Erythroblast (primary cell): ENCODE measurements around the gene EHBP1.

Experiments used
- GATA1 ChIP-seq: IDR thresholded peaks from 2 replicates; pipeline ENCODE4 v1.6.1; 2011; ENCODE audit warnings: low read depth, mild to moderate bottlenecking, control low read depth, low read length, moderate library complexity
- POLR2A ChIP-seq: IDR thresholded peaks from 2 replicates; pipeline ENCODE4 v1.6.1; 2011; ENCODE audit warnings: mild to moderate bottlenecking, low read length

DNA sequence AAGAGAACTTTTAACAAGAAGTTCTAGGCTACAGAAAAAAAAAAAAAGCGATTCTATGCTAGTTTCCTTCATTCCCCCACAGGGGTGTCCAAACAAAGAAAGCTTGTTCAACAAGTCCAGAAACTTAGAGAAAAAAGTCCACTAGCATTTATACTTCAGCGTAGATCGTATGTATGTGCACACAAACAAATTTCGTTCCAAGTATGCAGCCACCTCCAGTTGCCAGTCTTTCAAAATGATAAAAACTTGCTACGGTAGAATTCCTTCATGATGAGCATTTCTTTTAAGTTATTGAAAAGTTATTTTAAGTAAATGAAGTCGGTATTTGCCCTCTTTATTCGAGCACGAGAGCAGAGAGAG, 341.4 kb downstream of the EHBP1 start:
- TF ChIP-seq POLR2A (no peak), GATA1 (no peak)
